ENCODE results near the gene SEMA3E. TPM values are rescaled to one million over a fixed set of nuclear protein-coding genes. Genes with fewer than 3 reads are reported as not detected.
A peak's percentile ranks its signal among the peaks of the same experiment; 100 is the strongest.

SEMA3E gene
- total RNA-seq, 4 donors from 2014 or later: 0.83 to 2.2 (median 1.9) TPM

GRCh38 chr7:83362871-83363550, 285.9 kb downstream of the SEMA3E start:
- Histone ChIP-seq H3K36me3 (no peaks in the 10 kb centered on the region), H3K4me3 (no peak overlapping the region), H3K4me1 (no peaks in the 10 kb centered on the region), H3K9me3 (no peaks in the 10 kb centered on the region), H3K27ac (no peak overlapping the region), H3K27me3 (no peaks in the 10 kb centered on the region)
- TF ChIP-seq CTCF (IDR thresholded peaks at IDR 0.05): no peak
- TF ChIP-seq POLR2A (IDR thresholded peaks at IDR 0.05): no peak
- DNase-seq: no peak

GRCh38 chr7:83359108-83359507, 289.8 kb downstream of the SEMA3E start:
- H3K27me3 ChIP-seq: no peaks in the 10 kb centered on the region
- no peaks in the 10 kb centered on the region for H3K4me1 ChIP-seq
- no peaks in the 10 kb centered on the region for H3K9me3 ChIP-seq
- H3K4me3 ChIP-seq: no peak overlapping the region
- H3K27ac ChIP-seq: no peak overlapping the region
- no peaks in the 10 kb centered on the region for H3K36me3 ChIP-seq
- DNase-seq: no peak
- no peak for TF ChIP-seq CTCF (IDR thresholded peaks at IDR 0.05)
- TF ChIP-seq POLR2A (IDR thresholded peaks at IDR 0.05): no peak

GRCh38 chr7:83355143-83355542, 293.8 kb downstream of the SEMA3E start:
- H3K27me3 ChIP-seq: no peaks in the 10 kb centered on the region
- no peak overlapping the region for H3K27ac ChIP-seq
- H3K36me3 ChIP-seq: no peaks in the 10 kb centered on the region
- no peak for DNase-seq
- no peaks in the 10 kb centered on the region for H3K4me1 ChIP-seq
- no peak overlapping the region for H3K4me3 ChIP-seq
- no peak for TF ChIP-seq CTCF (IDR thresholded peaks at IDR 0.05)
- TF ChIP-seq POLR2A (IDR thresholded peaks at IDR 0.05): no peak
- no peaks in the 10 kb centered on the region for H3K9me3 ChIP-seq

- no peak overlapping the region for H3K27ac ChIP-seq
- no peak overlapping the region for H3K4me3 ChIP-seq
- no peak for TF ChIP-seq CTCF (IDR thresholded peaks at IDR 0.05)
- DNase-seq: peak in 2 of 3 donors; percentile 34 to 69
- H3K4me1 ChIP-seq: no peaks in the 10 kb centered on the region
- H3K27me3 ChIP-seq: no peaks in the 10 kb centered on the region
- H3K36me3 ChIP-seq: no peaks in the 10 kb centered on the region
- H3K9me3 ChIP-seq: no peaks in the 10 kb centered on the region
Measured at GRCh38 chr7:83347945-83348444, 300.9 kb downstream of the SEMA3E start.

- H3K4me1 ChIP-seq: no peaks in the 10 kb centered on the region
- H3K4me3 ChIP-seq: no peak overlapping the region
- no peaks in the 10 kb centered on the region for H3K9me3 ChIP-seq
- no peaks in the 10 kb centered on the region for H3K36me3 ChIP-seq
- no peak for DNase-seq
- TF ChIP-seq CTCF (IDR thresholded peaks at IDR 0.05) (no peak), POLR2A (IDR thresholded peaks at IDR 0.05) (no peak)
- H3K27me3 ChIP-seq: no peaks in the 10 kb centered on the region
- no peak overlapping the region for H3K27ac ChIP-seq
Measured at GRCh38 chr7:83339907-83340306, 309.0 kb downstream of the SEMA3E start.
